Endothelial cell of umbilical vein (primary cell): ENCODE results near the gene BLM. TPM values are rescaled to one million over a fixed set of nuclear protein-coding genes. Genes with fewer than 3 reads are reported as not detected.

Experiments
- BruUV-seq: library from RNA; stranded (reverse); fragments of 400-500 nt; replicated peaks from 2 replicates; lab custom pipeline; 2021; lab: Mats Ljungman, UMichigan
- CTCF ChIA-PET: fragments of 300-600, 350-600 bp; sonication (Branson Sonifier 250); formaldehyde crosslinking; loops from one replicate; lab custom pipeline; 2021; ENCODE audit warnings: antibody characterized with exemption, inconsistent platforms; lab: Charles Lee
- POLR2A ChIA-PET: fragments of 300-600, 350-600 bp; sonication (Branson Sonifier 250); formaldehyde crosslinking; loops from one replicate; lab custom pipeline; 2021; ENCODE audit warnings: antibody characterized with exemption, inconsistent platforms; lab: Charles Lee
- DNase-seq: peaks from one replicate; pipeline ENCODE4 v3.0.0-alpha.2; 2011; ENCODE audit warnings: low read depth, low spot score
- FAIRE-seq: peaks from 2 replicates; lab custom pipeline; 2011; peaks lifted over from hg19 to GRCh38; lab: Jason Lieb, UNC
- H2AFZ ChIP-seq: 2 replicates; pipeline ENCODE4 v1.6.0; 2012; ENCODE audit warnings: low read depth, low read length, control low read depth, inconsistent platforms
- H3K27ac ChIP-seq: 2 replicates; pipeline ENCODE4 v1.5.1; 2011; ENCODE audit warnings: low read depth, mild to moderate bottlenecking, control low read depth, low read length, moderate library complexity; ENCODE audit not compliant: insufficient read depth
- H3K27me3 ChIP-seq, 2 experiments: 2 replicates each; pipeline versions ENCODE4 v1.6.0 to v1.6.1; 2011; ENCODE audit warnings: low read length in 2 of 2, mixed read lengths in 1 of 2; ENCODE audit not compliant: control insufficient read depth in 2 of 2, insufficient read depth in 2 of 2
- H3K36me3 ChIP-seq, 2 experiments: 2 replicates in 1 of 2; 3 replicates in 1 of 2; pipeline ENCODE4 v1.5.1; 2011; ENCODE audit warnings: low read length in 2 of 2, mild to moderate bottlenecking in 1 of 2, moderate library complexity in 1 of 2; ENCODE audit not compliant: control insufficient read depth in 2 of 2, insufficient read depth in 2 of 2; ENCODE audit errors: extremely low read depth in 1 of 2
- H3K4me1 ChIP-seq: 3 replicates; pipeline ENCODE4 v1.5.1; 2011; ENCODE audit warnings: mild to moderate bottlenecking, low read length; ENCODE audit not compliant: control insufficient read depth, insufficient read depth; ENCODE audit errors: extremely low read depth
- H3K4me2 ChIP-seq: 2 replicates; pipeline ENCODE4 v1.6.1; 2011; ENCODE audit warnings: low read length, control low read depth, mixed read lengths; ENCODE audit not compliant: insufficient read depth
- H3K4me3 ChIP-seq, 3 experiments: fragments of 200-600 bp in 1 of 3; sonication (generic), shearing (Covaris generic) in 1 of 3; replicated peaks in 1 of 3; 2 replicates each; pipeline ENCODE4 v1.5.1; 2011 to 2016; ENCODE audit warnings: control low read depth in 3 of 3, low read length in 3 of 3, mild to moderate bottlenecking in 2 of 3, inconsistent platforms in 1 of 3, low read depth in 1 of 3, moderate library complexity in 1 of 3; ENCODE audit not compliant: insufficient read depth in 1 of 3
- H3K79me2 ChIP-seq: 2 replicates; pipeline ENCODE4 v1.6.0; 2012; ENCODE audit warnings: low read length, inconsistent platforms; ENCODE audit not compliant: control insufficient read depth, insufficient read depth
- H3K9ac ChIP-seq: replicated peaks from 2 replicates; pipeline ENCODE3; 2011; ENCODE audit warnings: low read length, control low read depth; ENCODE audit not compliant: insufficient read depth; ENCODE audit errors: extremely low read depth
- H3K9me1 ChIP-seq: replicated peaks from 3 replicates; pipeline ENCODE4 v1.6.0; 2011; ENCODE audit warnings: mild to moderate bottlenecking, low read length; ENCODE audit not compliant: control insufficient read depth, insufficient read depth; ENCODE audit errors: extremely low read depth
- H3K9me3 ChIP-seq: replicated peaks from 2 replicates; pipeline ENCODE4 v1.5.1; 2012; ENCODE audit warnings: low read length, inconsistent platforms; ENCODE audit not compliant: control insufficient read depth, insufficient read depth
- H4K20me1 ChIP-seq: replicated peaks from 2 replicates; pipeline ENCODE3; 2011; ENCODE audit warnings: mild to moderate bottlenecking, low read length; ENCODE audit not compliant: control insufficient read depth, insufficient read depth; ENCODE audit errors: extremely low read depth
- EZH2 ChIP-seq: IDR thresholded peaks from 2 replicates; pipeline ENCODE4 v1.6.1; 2012; ENCODE audit warnings: borderline replicate concordance, low read depth, mild to moderate bottlenecking, moderate library complexity, low read length, inconsistent platforms; ENCODE audit not compliant: severe bottlenecking
- FOS ChIP-seq: IDR thresholded peaks from 2 replicates; pipeline ENCODE4 v1.6.1; 2011; ENCODE audit warnings: mild to moderate bottlenecking, low read length, moderate library complexity, borderline replicate concordance; ENCODE audit not compliant: insufficient read depth
- GATA2 ChIP-seq: IDR thresholded peaks from 2 replicates; pipeline ENCODE4 v1.7.0; 2011; ENCODE audit warnings: low read depth, mild to moderate bottlenecking, moderate library complexity, mixed read lengths, low read length; ENCODE audit not compliant: insufficient read length, insufficient read depth
- JUN ChIP-seq: IDR thresholded peaks from 2 replicates; pipeline ENCODE4 v1.6.1; 2011; ENCODE audit warnings: borderline replicate concordance, low read depth; ENCODE audit not compliant: insufficient read length, insufficient read depth
- MYC ChIP-seq: IDR thresholded peaks from one replicate; pipeline ENCODE4 v1.6.1; 2011; ENCODE audit warnings: mild to moderate bottlenecking, low read depth, low read length
- POLR2A ChIP-seq: IDR thresholded peaks from 2 replicates; pipeline ENCODE4 v1.6.1; 2012; ENCODE audit warnings: low read depth, mild to moderate bottlenecking, control low read depth, low read length
- POLR2AphosphoS5 ChIP-seq: IDR thresholded peaks from 2 replicates; pipeline ENCODE4 v1.6.1; 2012; ENCODE audit warnings: low read depth, mild to moderate bottlenecking, control low read depth, low read length, moderate library complexity; ENCODE audit not compliant: insufficient read depth
- dilution Hi-C: fragments of 300-500 bp; cut with MboI; formaldehyde crosslinking; loops from one replicate; pipeline ENCODE4 v1.15.0; 2019; ENCODE audit warnings: low sequenced_read_pairs; ENCODE audit not compliant: extremely low pct_ligation_motif_present
- intact Hi-C: fragments of 100-400 bp; cut with micrococcal nuclease; formaldehyde crosslinking; loops from one replicate; pipeline ENCODE4 v1.10.0; 2022
- polyA plus RNA-seq, 4 experiments: library from polyadenylated mRNA; depleted of rRNA in 3 of 4; stranded (reverse) in 3 of 4; unstranded in 1 of 4; fragments of >200 nt; gene quantifications; 2 replicates each; pipeline versions ENCODE4 v1.2.1 to v1.2.3, GENCODE V29; 2011 to 2012; ENCODE audit warnings: missing spikeins in 1 of 4
- total RNA-seq: library from RNA; stranded (reverse); gene quantifications from 2 replicates; pipeline ENCODE4 v1.2.3, GENCODE V29; 2021
- TF ChIP-seq, protein P1 (sequence below), 2 donors: IDR thresholded peaks; 1 replicate in 1 of 2; 2 replicates in 1 of 2; pipeline ENCODE4 v1.5.1; 2011; ENCODE audit warnings: low read length in 2 of 2, mild to moderate bottlenecking in 2 of 2, moderate library complexity in 2 of 2, control low read depth in 1 of 2, inconsistent platforms in 1 of 2, low read depth in 1 of 2; ENCODE audit not compliant: insufficient read depth in 1 of 2; ENCODE audit errors: extremely low read depth in 1 of 2
- TF ChIP-seq, protein P2 (sequence below): IDR thresholded peaks from 2 replicates; pipeline ENCODE4 v1.6.1; 2011; ENCODE audit not compliant: insufficient read depth, insufficient read length

The BLM gene
- total and polyA plus RNA-seq, 2 donors (not counting 3 experiments of a cell fraction or from before 2014, with no cell fraction given): 3.8 to 17.3 TPM

DNA sequence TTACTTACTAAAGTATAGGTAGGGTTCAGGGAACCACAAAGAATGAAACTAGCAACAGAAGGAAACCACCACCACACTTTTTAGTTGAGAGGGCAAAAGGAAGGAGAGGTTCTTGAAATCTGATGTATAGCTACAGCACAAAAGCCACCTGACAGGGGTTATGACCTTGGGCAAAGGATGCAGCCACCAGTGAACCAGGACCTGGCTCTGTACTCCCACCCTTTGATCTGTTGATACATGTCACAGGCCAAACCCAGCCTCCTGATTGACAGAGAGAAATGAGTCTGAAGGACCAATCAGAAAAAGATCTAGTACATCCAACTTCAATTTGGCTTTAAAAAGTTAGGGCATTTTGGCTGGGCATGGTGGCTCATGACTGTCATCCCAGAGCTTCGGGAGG lies 20.0 kb upstream of the BLM start:
- no peak overlapping the region for H3K27ac ChIP-seq
- no peaks in the 10 kb centered on the region for H3K4me1 ChIP-seq
- no peaks in the 10 kb centered on the region for H3K9me1 ChIP-seq
- DNase-seq (no peak), FAIRE-seq (no peak)
- H3K9me3 ChIP-seq: no peaks in the 10 kb centered on the region
- H4K20me1 ChIP-seq: no peaks in the 10 kb centered on the region
- H3K27me3 ChIP-seq: no peaks in the 10 kb centered on the region
- no peaks in the 10 kb centered on the region for H3K36me3 ChIP-seq
- no peak overlapping the region for H3K4me3 ChIP-seq
- TF ChIP-seq JUN: no peak
- TF ChIP-seq, protein P1, sequence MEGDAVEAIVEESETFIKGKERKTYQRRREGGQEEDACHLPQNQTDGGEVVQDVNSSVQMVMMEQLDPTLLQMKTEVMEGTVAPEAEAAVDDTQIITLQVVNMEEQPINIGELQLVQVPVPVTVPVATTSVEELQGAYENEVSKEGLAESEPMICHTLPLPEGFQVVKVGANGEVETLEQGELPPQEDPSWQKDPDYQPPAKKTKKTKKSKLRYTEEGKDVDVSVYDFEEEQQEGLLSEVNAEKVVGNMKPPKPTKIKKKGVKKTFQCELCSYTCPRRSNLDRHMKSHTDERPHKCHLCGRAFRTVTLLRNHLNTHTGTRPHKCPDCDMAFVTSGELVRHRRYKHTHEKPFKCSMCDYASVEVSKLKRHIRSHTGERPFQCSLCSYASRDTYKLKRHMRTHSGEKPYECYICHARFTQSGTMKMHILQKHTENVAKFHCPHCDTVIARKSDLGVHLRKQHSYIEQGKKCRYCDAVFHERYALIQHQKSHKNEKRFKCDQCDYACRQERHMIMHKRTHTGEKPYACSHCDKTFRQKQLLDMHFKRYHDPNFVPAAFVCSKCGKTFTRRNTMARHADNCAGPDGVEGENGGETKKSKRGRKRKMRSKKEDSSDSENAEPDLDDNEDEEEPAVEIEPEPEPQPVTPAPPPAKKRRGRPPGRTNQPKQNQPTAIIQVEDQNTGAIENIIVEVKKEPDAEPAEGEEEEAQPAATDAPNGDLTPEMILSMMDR (IDR thresholded peaks at IDR 0.05; ENCODE audit: extremely low read depth in 1 of 2, insufficient read depth in 1 of 2, low read depth in 1 of 2, low read length in 2 of 2): no peak
- TF ChIP-seq POLR2A: no peak
- intact Hi-C loops (no loop called here), dilution Hi-C loops (no loop called here)
- no peaks in the 10 kb centered on the region for H3K79me2 ChIP-seq
- no peak overlapping the region for H3K9ac ChIP-seq
- no TSS peak for BruUV-seq
- no peak overlapping the region for H2AFZ ChIP-seq
- no peak overlapping the region for H3K4me2 ChIP-seq
- ChIA-PET CTCF (interaction anchor here (1.3 to 1.4 kb wide), 2 partner anchors 14 to 49 kb away, joined by 3 to 7 read pairs; no protein-coding TSS in a partner anchor), POLR2A (interaction anchor here (0.6 kb wide), 1 partner anchor 230 kb away, joined by 5 read pairs; no protein-coding TSS in a partner anchor)

GRCh38 chr15:90698629-90699028 lies 18.5 kb upstream of the BLM start:
- no TSS peak for BruUV-seq
- CTCF ChIA-PET: interaction anchor here (0.7 kb wide), 1 partner anchor 232 kb away, joined by 5 read pairs; no protein-coding TSS in a partner anchor
- H3K4me2 ChIP-seq: no peak overlapping the region
- H3K9me1 ChIP-seq: no peaks in the 10 kb centered on the region
- H3K9ac ChIP-seq: no peak overlapping the region
- H3K27ac ChIP-seq: no peak overlapping the region
- H3K27me3 ChIP-seq: no peaks in the 10 kb centered on the region
- no peak for DNase-seq
- H4K20me1 ChIP-seq: no peaks in the 10 kb centered on the region
- intact Hi-C loops (no loop called here), dilution Hi-C loops (no loop called here)
- no peak overlapping the region for H3K4me3 ChIP-seq
- H3K36me3 ChIP-seq: no peaks in the 10 kb centered on the region
- no peak overlapping the region for H2AFZ ChIP-seq
- POLR2A ChIA-PET: no interaction called here
- H3K4me1 ChIP-seq: no peaks in the 10 kb centered on the region
- H3K9me3 ChIP-seq: no peaks in the 10 kb centered on the region
- TF ChIP-seq, protein P1 (IDR thresholded peaks at IDR 0.05; ENCODE audit: extremely low read depth in 1 of 2, insufficient read depth in 1 of 2, low read depth in 1 of 2, low read length in 2 of 2): no peak
- TF ChIP-seq, protein P2, sequence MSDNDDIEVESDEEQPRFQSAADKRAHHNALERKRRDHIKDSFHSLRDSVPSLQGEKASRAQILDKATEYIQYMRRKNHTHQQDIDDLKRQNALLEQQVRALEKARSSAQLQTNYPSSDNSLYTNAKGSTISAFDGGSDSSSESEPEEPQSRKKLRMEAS: no peak
- TF ChIP-seq POLR2AphosphoS5 (no peak), JUN (no peak), GATA2 (no peak), EZH2 (no peak), FOS (no peak), MYC (no peak), POLR2A (no peak)
- FAIRE-seq: no peak
- no peaks in the 10 kb centered on the region for H3K79me2 ChIP-seq
